Keratinocyte (primary cell): ENCODE data around the gene POU3F2. TPM values are rescaled to one million over a fixed set of nuclear protein-coding genes. Genes with fewer than 3 reads are reported as not detected.

Experiments
- DNase-seq: peaks from one replicate; pipeline ENCODE4 v3.0.0-alpha.2; 2011; ENCODE audit warnings: low read depth, missing footprints, low spot score
- FAIRE-seq: peaks from 2 replicates; lab custom pipeline; 2011; peaks lifted over from hg19 to GRCh38; lab: Jason Lieb, UNC
- H2AFZ ChIP-seq: 2 replicates; pipeline ENCODE4 v1.6.0; 2012; ENCODE audit warnings: low read length, control low read depth, inconsistent platforms; ENCODE audit not compliant: control insufficient read depth
- H3K27ac ChIP-seq: 2 replicates; pipeline ENCODE4 v1.5.1; 2011; ENCODE audit warnings: low read length; ENCODE audit not compliant: control insufficient read depth, insufficient read depth
- H3K27me3 ChIP-seq: 3 replicates; pipeline ENCODE4 v1.6.0; 2011; ENCODE audit warnings: low read length; ENCODE audit not compliant: control insufficient read depth, insufficient read depth; ENCODE audit errors: extremely low read depth
- H3K36me3 ChIP-seq, 2 experiments: 2 replicates in 1 of 2; 3 replicates in 1 of 2; pipeline ENCODE4 v1.5.1; 2011; ENCODE audit warnings: low read length in 2 of 2, mild to moderate bottlenecking in 1 of 2; ENCODE audit not compliant: control insufficient read depth in 2 of 2, insufficient read depth in 2 of 2; ENCODE audit errors: extremely low read depth in 1 of 2
- H3K4me1 ChIP-seq: 3 replicates; pipeline ENCODE4 v1.5.1; 2011; ENCODE audit warnings: low read length; ENCODE audit not compliant: control insufficient read depth, insufficient read depth; ENCODE audit errors: extremely low read depth
- H3K4me2 ChIP-seq: 3 replicates; pipeline ENCODE4 v1.6.0; 2011; ENCODE audit warnings: low read depth, low read length; ENCODE audit not compliant: control insufficient read depth, insufficient read depth; ENCODE audit errors: extremely low read depth
- H3K4me3 ChIP-seq, 3 experiments: fragments of 200-600 bp in 1 of 3; sonication (generic) in 1 of 3; 2 replicates in 2 of 3; 3 replicates in 1 of 3; pipeline ENCODE4 v1.5.1; 2011 to 2016; ENCODE audit warnings: low read length in 3 of 3, mild to moderate bottlenecking in 3 of 3, control low read depth in 2 of 3, inconsistent platforms in 1 of 3, low read depth in 1 of 3, mixed read lengths in 1 of 3, mixed run types in 1 of 3, moderate library complexity in 1 of 3; ENCODE audit not compliant: control insufficient read depth in 2 of 3, insufficient read depth in 2 of 3; ENCODE audit errors: extremely low read depth in 1 of 3
- H3K79me2 ChIP-seq: 2 replicates; pipeline ENCODE4 v1.6.0; 2012; ENCODE audit warnings: low read length; ENCODE audit not compliant: control insufficient read depth, insufficient read depth
- H3K9ac ChIP-seq: 3 replicates; pipeline ENCODE4 v1.6.0; 2011; ENCODE audit warnings: low read length; ENCODE audit not compliant: control insufficient read depth, insufficient read depth; ENCODE audit errors: extremely low read depth
- H3K9me1 ChIP-seq: 3 replicates; pipeline ENCODE4 v1.6.0; 2011; ENCODE audit warnings: low read length; ENCODE audit not compliant: control insufficient read depth, insufficient read depth; ENCODE audit errors: extremely low read depth
- H3K9me3 ChIP-seq: 2 replicates; pipeline ENCODE4 v1.5.1; 2012; ENCODE audit warnings: low read depth, low read length; ENCODE audit not compliant: control insufficient read depth
- H4K20me1 ChIP-seq: 3 replicates; pipeline ENCODE4 v1.6.0; 2011; ENCODE audit warnings: low read length; ENCODE audit not compliant: control insufficient read depth, insufficient read depth; ENCODE audit errors: extremely low read depth
- EZH2 ChIP-seq: IDR thresholded peaks from one replicate; pipeline ENCODE4 v1.6.1; 2012; ENCODE audit warnings: inconsistent platforms, mild to moderate bottlenecking, low read length, moderate library complexity
- dilution Hi-C: fragments of 300-500 bp; cut with MboI; formaldehyde crosslinking; loops from one replicate; pipeline ENCODE4 v1.7.0; 2020; ENCODE audit warnings: low sequenced_read_pairs; ENCODE audit not compliant: extremely low pct_ligation_motif_present
- polyA plus RNA-seq, 5 experiments: library from polyadenylated mRNA; depleted of rRNA in 3 of 5; stranded (reverse) in 3 of 5; stranded (forward) in 1 of 5; unstranded in 1 of 5; fragments of >200 nt; gene quantifications; 1 replicate in 1 of 5; 2 replicates in 3 of 5; 3 replicates in 1 of 5; pipeline versions ENCODE4 v1.2.1 to v1.2.3, GENCODE V29; 2011 to 2012; ENCODE audit warnings: missing spikeins in 2 of 5, low read depth in 1 of 5, low replicate concordance in 1 of 5
- TF ChIP-seq, protein P1 (sequence below), 3 experiments: IDR thresholded peaks in 1 of 3; conservative IDR thresholded peaks in 1 of 3; optimal IDR thresholded peaks in 1 of 3; 2 replicates in 2 of 3; 3 replicates in 1 of 3; pipeline versions ENCODE3 to v1.5.1; 2011; ENCODE audit warnings: low read length in 3 of 3, mild to moderate bottlenecking in 3 of 3, moderate library complexity in 2 of 3, control low read depth in 1 of 3, inconsistent platforms in 1 of 3; ENCODE audit not compliant: insufficient read depth in 2 of 3; ENCODE audit errors: extremely low read depth in 1 of 3

POU3F2 gene
- polyA plus RNA-seq, 1 donor (not counting 4 experiments of a cell fraction or from before 2014, with no cell fraction given), result not detected

DNA sequence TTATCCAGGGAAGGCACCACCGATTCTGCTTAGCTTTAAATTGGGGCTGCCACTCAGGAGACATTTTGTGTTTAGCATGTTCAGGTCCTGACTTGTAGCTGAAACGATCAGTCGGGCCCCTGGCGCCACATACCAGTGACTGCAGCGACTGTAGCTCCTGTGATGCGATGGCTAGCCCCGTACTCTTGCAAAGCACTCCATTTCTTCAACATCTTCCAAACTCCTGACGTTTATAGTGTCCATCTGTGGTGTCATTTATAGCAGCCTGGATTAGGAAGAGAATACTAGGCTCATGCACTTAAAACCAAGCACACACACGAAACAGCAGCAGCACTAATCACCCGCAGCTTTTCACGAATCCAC, 13.0 kb downstream of the POU3F2 start:
- Histone ChIP-seq H3K4me3 (no peak overlapping the region), H4K20me1 (no peaks in the 10 kb centered on the region), H3K9me1 (no peaks in the 10 kb centered on the region), H3K36me3 (no peaks in the 10 kb centered on the region), H3K4me1 (peaks cover 8% of the 10 kb centered on the region), H3K9ac (no peak overlapping the region), H3K9me3 (no peaks in the 10 kb centered on the region), H2AFZ (no peak overlapping the region), H3K4me2 (peak overlapping the region; percentile 22), H3K27ac (no peak overlapping the region), H3K27me3 (peaks cover 69% of the 10 kb centered on the region), H3K79me2 (no peaks in the 10 kb centered on the region)
- dilution Hi-C loops, result no loop called here
- no peak for DNase-seq
- no peak for FAIRE-seq
- no peak for TF ChIP-seq EZH2
- TF ChIP-seq, protein P1, sequence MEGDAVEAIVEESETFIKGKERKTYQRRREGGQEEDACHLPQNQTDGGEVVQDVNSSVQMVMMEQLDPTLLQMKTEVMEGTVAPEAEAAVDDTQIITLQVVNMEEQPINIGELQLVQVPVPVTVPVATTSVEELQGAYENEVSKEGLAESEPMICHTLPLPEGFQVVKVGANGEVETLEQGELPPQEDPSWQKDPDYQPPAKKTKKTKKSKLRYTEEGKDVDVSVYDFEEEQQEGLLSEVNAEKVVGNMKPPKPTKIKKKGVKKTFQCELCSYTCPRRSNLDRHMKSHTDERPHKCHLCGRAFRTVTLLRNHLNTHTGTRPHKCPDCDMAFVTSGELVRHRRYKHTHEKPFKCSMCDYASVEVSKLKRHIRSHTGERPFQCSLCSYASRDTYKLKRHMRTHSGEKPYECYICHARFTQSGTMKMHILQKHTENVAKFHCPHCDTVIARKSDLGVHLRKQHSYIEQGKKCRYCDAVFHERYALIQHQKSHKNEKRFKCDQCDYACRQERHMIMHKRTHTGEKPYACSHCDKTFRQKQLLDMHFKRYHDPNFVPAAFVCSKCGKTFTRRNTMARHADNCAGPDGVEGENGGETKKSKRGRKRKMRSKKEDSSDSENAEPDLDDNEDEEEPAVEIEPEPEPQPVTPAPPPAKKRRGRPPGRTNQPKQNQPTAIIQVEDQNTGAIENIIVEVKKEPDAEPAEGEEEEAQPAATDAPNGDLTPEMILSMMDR (optimal IDR thresholded peaks at IDR 0.05 in 1 of 3, IDR thresholded peaks at IDR 0.05 in 1 of 3, conservative IDR thresholded peaks at IDR 0.05 in 1 of 3; ENCODE audit: extremely low read depth in 1 of 3, insufficient read depth in 2 of 3, low read length in 3 of 3), result no peak

DNA sequence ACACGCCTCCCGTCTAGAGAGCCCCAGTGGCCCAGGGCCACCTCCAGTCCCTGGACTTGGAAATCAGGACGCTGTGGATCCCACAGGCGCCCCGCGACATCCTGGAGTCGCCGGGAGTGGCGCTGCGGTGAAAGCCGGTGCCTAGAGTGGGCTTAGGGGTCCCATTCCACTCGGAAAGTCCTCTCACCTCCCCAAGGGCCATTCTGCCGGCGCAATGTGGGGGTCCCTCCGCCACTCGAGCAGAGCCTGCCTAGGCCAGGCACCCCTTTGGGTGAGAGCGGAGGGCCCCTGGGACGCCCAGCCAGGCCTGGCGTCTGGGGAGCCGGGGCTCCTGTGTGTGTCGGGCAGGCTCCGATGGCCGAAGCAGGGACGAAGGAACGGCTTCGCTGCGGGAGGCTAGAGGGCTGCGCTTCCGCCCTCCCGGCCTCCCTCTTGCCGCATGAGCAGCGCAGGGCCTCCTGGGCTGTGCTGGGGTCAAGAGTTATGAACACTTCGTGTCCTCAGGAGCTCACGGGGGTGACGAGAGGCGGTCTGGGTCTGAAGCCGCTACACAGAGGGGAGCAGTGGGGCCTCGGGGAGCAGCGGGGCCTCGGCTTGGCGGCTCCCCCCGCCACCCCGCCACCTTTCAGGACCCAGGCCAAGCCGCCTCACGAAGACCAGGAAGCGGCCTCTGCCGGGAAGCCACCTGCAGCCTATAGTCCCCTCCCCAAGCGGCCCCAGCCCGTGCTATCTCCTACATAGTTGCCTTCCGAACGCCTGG, 13.6 kb downstream of the POU3F2 start:
- Histone ChIP-seq H3K4me1 (peaks cover 8% of the 10 kb centered on the region), H3K4me2 (peak overlapping the region; percentile 22), H3K27ac (no peak overlapping the region), H3K4me3 (no peak overlapping the region), H3K36me3 (no peaks in the 10 kb centered on the region), H3K27me3 (peaks cover 63% of the 10 kb centered on the region), H3K9ac (no peak overlapping the region), H2AFZ (no peak overlapping the region), H4K20me1 (no peaks in the 10 kb centered on the region), H3K9me1 (no peaks in the 10 kb centered on the region), H3K79me2 (no peaks in the 10 kb centered on the region), H3K9me3 (no peaks in the 10 kb centered on the region)
- dilution Hi-C loops, result no loop called here
- FAIRE-seq (no peak), DNase-seq (no peak)
- TF ChIP-seq, protein P1 (optimal IDR thresholded peaks at IDR 0.05 in 1 of 3, IDR thresholded peaks at IDR 0.05 in 1 of 3, conservative IDR thresholded peaks at IDR 0.05 in 1 of 3; ENCODE audit: extremely low read depth in 1 of 3, insufficient read depth in 2 of 3, low read length in 3 of 3), result no peak
- peak; percentile 86 for TF ChIP-seq EZH2
